HEK293T (cell line): ENCODE measurements around the gene KRT23.

Experiments
- CTCF ChIA-PET: fragments of 350-600 bp; formaldehyde crosslinking; extraction: SDS; loops from one replicate; lab custom pipeline; 2021; ENCODE audit warnings: antibody characterized with exemption, inconsistent platforms; lab: Yijun Ruan, JAX
- POLR2A ChIA-PET: fragments of 350-600 bp; formaldehyde crosslinking; extraction: SDS; loops from one replicate; lab custom pipeline; 2020; ENCODE audit warnings: antibody characterized with exemption, inconsistent platforms; lab: Yijun Ruan, JAX
- DNase-seq: peaks from one replicate; pipeline ENCODE4 v3.0.0; 2012; ENCODE audit warnings: mixed read lengths; ENCODE audit errors: extremely low spot score
- ARNT ChIP-seq: fragments of 450-650 bp; IDR thresholded peaks from 2 replicates; pipeline ENCODE4 v1.6.1; 2017; ENCODE audit warnings: mild to moderate bottlenecking
- BHLHE40 ChIP-seq: fragments of 450-650 bp; IDR thresholded peaks from 2 replicates; pipeline ENCODE4 v1.6.1; 2016; ENCODE audit warnings: mild to moderate bottlenecking, moderate library complexity, borderline replicate concordance
- CTBP1 ChIP-seq: fragments of 450-650 bp; IDR thresholded peaks from 2 replicates; pipeline ENCODE4 v1.6.1; 2016; ENCODE audit warnings: borderline replicate concordance
- ELF4 ChIP-seq: fragments of 450-650 bp; IDR thresholded peaks from 2 replicates; pipeline ENCODE4 v1.6.1; 2017; ENCODE audit warnings: antibody characterized with exemption
- FOXA1 ChIP-seq: fragments of 450-650 bp; IDR thresholded peaks from 2 replicates; pipeline ENCODE4 v1.6.1; 2016; ENCODE audit warnings: mild to moderate bottlenecking
- FOXK2 ChIP-seq: fragments of 450-650 bp; IDR thresholded peaks from 2 replicates; pipeline ENCODE4 v1.6.1; 2016; ENCODE audit warnings: mild to moderate bottlenecking
- FOXM1 ChIP-seq: fragments of 450-650 bp; IDR thresholded peaks from 2 replicates; pipeline ENCODE4 v1.6.1; 2017; ENCODE audit warnings: mild to moderate bottlenecking, borderline replicate concordance
- HDGF ChIP-seq: fragments of 450-650 bp; IDR thresholded peaks from 2 replicates; pipeline ENCODE4 v1.6.1; 2017; ENCODE audit warnings: antibody characterized with exemption, borderline replicate concordance
- L3MBTL2 ChIP-seq: fragments of 450-650 bp; conservative IDR thresholded peaks from 2 replicates; pipeline ENCODE4 v1.6.1; 2016; ENCODE audit warnings: mild to moderate bottlenecking
- LEF1 ChIP-seq: fragments of 450-650 bp; IDR thresholded peaks from 2 replicates; pipeline ENCODE4 v1.6.1; 2017; ENCODE audit warnings: mild to moderate bottlenecking, borderline replicate concordance
- NFRKB ChIP-seq: fragments of 450-650 bp; IDR thresholded peaks from 2 replicates; pipeline ENCODE4 v1.6.1; 2016; ENCODE audit warnings: mild to moderate bottlenecking, moderate library complexity
- PKNOX1 ChIP-seq: fragments of 450-650 bp; IDR thresholded peaks from 2 replicates; pipeline ENCODE4 v1.6.1; 2016
- SP1 ChIP-seq: fragments of 450-650 bp; IDR thresholded peaks from 2 replicates; pipeline ENCODE4 v1.6.1; 2017
- SUZ12 ChIP-seq: fragments of 450-650 bp; IDR thresholded peaks from 2 replicates; pipeline ENCODE4 v1.6.1; 2016; ENCODE audit warnings: mild to moderate bottlenecking
- TARDBP ChIP-seq: fragments of 450-650 bp; IDR thresholded peaks from 2 replicates; pipeline ENCODE4 v1.6.1; 2016
- ZNF384 ChIP-seq: fragments of 450-650 bp; IDR thresholded peaks from 2 replicates; pipeline ENCODE4 v1.6.1; 2016

Gene KRT23

GRCh38 chr17:40980117-40980516, 42.7 kb upstream of the KRT23 start:
- no peak for TF ChIP-seq SP1
- TF ChIP-seq ZNF384, result no peak
- CTCF ChIA-PET, result no interaction called here
- POLR2A ChIA-PET, result no interaction called here
- no peak for DNase-seq

GRCh38 chr17:40978575-40979151, 41.2 kb upstream of the KRT23 start:
- POLR2A ChIA-PET, result no interaction called here
- TF ChIP-seq PKNOX1 (no peak), SP1 (no peak)
- CTCF ChIA-PET, result no interaction called here
- no peak for DNase-seq

GRCh38 chr17:40975516-40975915, 38.1 kb upstream of the KRT23 start:
- DNase-seq, result no peak
- ChIA-PET CTCF (no interaction called here), POLR2A (no interaction called here)
- TF ChIP-seq FOXK2 (no peak), FOXA1 (no peak), L3MBTL2 (no peak), LEF1 (no peak), ELF4 (no peak), ZNF384 (no peak), PKNOX1 (no peak), SUZ12 (no peak), NFRKB (no peak), ARNT (no peak), BHLHE40 (no peak), SP1 (no peak), FOXM1 (no peak), TARDBP (no peak), HDGF (no peak), CTBP1 (no peak)

- ChIA-PET CTCF (no interaction called here), POLR2A (no interaction called here)
- DNase-seq, result no peak
- no peak for TF ChIP-seq BHLHE40
- no peak for TF ChIP-seq PKNOX1
- no peak for TF ChIP-seq ELF4
- TF ChIP-seq NFRKB, result no peak
- no peak for TF ChIP-seq SUZ12
- TF ChIP-seq ZNF384, result no peak
- TF ChIP-seq HDGF, result no peak
- no peak for TF ChIP-seq LEF1
- TF ChIP-seq L3MBTL2, result no peak
- TF ChIP-seq FOXA1, result no peak
- no peak for TF ChIP-seq SP1
- no peak for TF ChIP-seq CTBP1
Measured at GRCh38 chr17:40974366-40974765, 36.9 kb upstream of the KRT23 start.

- ChIA-PET POLR2A (no interaction called here), CTCF (interaction anchor here (0.6 to 1.2 kb wide), 2 partner anchors 15 to 326 kb away, joined by 3 to 4 read pairs; no protein-coding TSS in a partner anchor)
- TF ChIP-seq TARDBP (no peak), SUZ12 (no peak)
- no peak for DNase-seq
Measured at GRCh38 chr17:40967582-40967981, 30.1 kb upstream of the KRT23 start.

- DNase-seq, result no peak
- CTCF ChIA-PET, result interaction anchor here (1.2 kb wide), 1 partner anchor 15 kb away, joined by 4 read pairs; no protein-coding TSS in a partner anchor
- POLR2A ChIA-PET, result no interaction called here
- TF ChIP-seq ARNT, result no peak
- TF ChIP-seq SUZ12, result no peak
Measured at GRCh38 chr17:40966848-40967247, 29.4 kb upstream of the KRT23 start, which contains the start of gene KRT39. TSS of gene KRT39 (minus strand) at chr17:40966948. CDS start at chr17:40966856, 92 bp downstream.

GRCh38 chr17:40963838-40964237, 26.4 kb upstream of the KRT23 start:
- ChIA-PET POLR2A (no interaction called here), CTCF (interaction anchor here (0.9 kb wide), 1 partner anchor 30 kb away, joined by 3 read pairs; no protein-coding TSS in a partner anchor)
- peak; percentile 23 for DNase-seq
- no peak for TF ChIP-seq SUZ12
- no peak for TF ChIP-seq ZNF384
- TF ChIP-seq TARDBP, result no peak
- no peak for TF ChIP-seq ELF4
- no peak for TF ChIP-seq NFRKB
- no peak for TF ChIP-seq LEF1
- TF ChIP-seq FOXA1, result no peak
- no peak for TF ChIP-seq L3MBTL2
- no peak for TF ChIP-seq SP1
- TF ChIP-seq HDGF, result no peak
- TF ChIP-seq FOXK2, result no peak
- TF ChIP-seq BHLHE40, result no peak
- no peak for TF ChIP-seq FOXM1
